Measurements from ENCODE around the gene UBE2C. TPM values are rescaled to one million over a fixed set of nuclear protein-coding genes. Genes with fewer than 3 reads are reported as not detected.

The UBE2C gene
- total RNA-seq, 2 experiments from 2014 or later, result 0.52 to 0.64 TPM

GRCh38 chr20:45853484-45853883, 41.0 kb downstream of the UBE2C start:
- ChIA-PET POLR2A (interaction anchor here (1.6 kb wide), 1 partner anchor 27 kb away, joined by 7 read pairs; the partner anchor contains the start of gene ZSWIM1), CTCF (no interaction called here)
- no peak for ATAC-seq (ENCODE audit: poor library complexity)
- TF ChIP-seq, protein P1, sequence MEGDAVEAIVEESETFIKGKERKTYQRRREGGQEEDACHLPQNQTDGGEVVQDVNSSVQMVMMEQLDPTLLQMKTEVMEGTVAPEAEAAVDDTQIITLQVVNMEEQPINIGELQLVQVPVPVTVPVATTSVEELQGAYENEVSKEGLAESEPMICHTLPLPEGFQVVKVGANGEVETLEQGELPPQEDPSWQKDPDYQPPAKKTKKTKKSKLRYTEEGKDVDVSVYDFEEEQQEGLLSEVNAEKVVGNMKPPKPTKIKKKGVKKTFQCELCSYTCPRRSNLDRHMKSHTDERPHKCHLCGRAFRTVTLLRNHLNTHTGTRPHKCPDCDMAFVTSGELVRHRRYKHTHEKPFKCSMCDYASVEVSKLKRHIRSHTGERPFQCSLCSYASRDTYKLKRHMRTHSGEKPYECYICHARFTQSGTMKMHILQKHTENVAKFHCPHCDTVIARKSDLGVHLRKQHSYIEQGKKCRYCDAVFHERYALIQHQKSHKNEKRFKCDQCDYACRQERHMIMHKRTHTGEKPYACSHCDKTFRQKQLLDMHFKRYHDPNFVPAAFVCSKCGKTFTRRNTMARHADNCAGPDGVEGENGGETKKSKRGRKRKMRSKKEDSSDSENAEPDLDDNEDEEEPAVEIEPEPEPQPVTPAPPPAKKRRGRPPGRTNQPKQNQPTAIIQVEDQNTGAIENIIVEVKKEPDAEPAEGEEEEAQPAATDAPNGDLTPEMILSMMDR (IDR thresholded peaks at IDR 0.05), result no peak
- no peak overlapping the region for H3K27ac Mint-ChIP-seq
- Histone ChIP-seq H3K27me3 (ENCODE audit: control insufficient read depth in 1 of 2, insufficient read depth in 2 of 2, low read length in 2 of 2) (no peaks in the 10 kb centered on the region), H3K9me3 (ENCODE audit: control insufficient read depth in 1 of 2, insufficient read depth in 1 of 2, low read length in 2 of 2) (no peaks in the 10 kb centered on the region), H3K4me1 (ENCODE audit: insufficient read depth, low read length) (peaks cover 39% of the 10 kb centered on the region), H3K4me3 (ENCODE audit: low read length) (no peak overlapping the region), H3K27ac (ENCODE audit: low read depth in 1 of 2, low read length in 2 of 2) (no peak overlapping the region), H3K36me3 (ENCODE audit: insufficient read depth, low read length) (peaks cover 37% of the 10 kb centered on the region)
- H3K36me3 Mint-ChIP-seq (ENCODE audit: low read depth), result peaks cover 76% of the 10 kb centered on the region
- intact Hi-C loops (cut with DNase I, micrococcal nuclease), result no loop called here
- H3K9me3 Mint-ChIP-seq, result no peaks in the 10 kb centered on the region
- peaks cover 44% of the 10 kb centered on the region for H3K4me1 Mint-ChIP-seq (ENCODE audit: low read depth)
- DNase-seq, result no peak
- H3K27me3 Mint-ChIP-seq, result no peaks in the 10 kb centered on the region
- H3K4me3 Mint-ChIP-seq, result peak overlapping the region; percentile 48

GRCh38 chr20:45857114-45857881, 44.9 kb downstream of the UBE2C start, which contains the start of the genes ACOT8 and ZSWIM3:
ACOT8 (minus strand) TSS chr20:45857392; CDS start chr20:45857315, 77 bp downstream.
ZSWIM3 (plus strand) TSS chr20:45857614; CDS start chr20:45857826, 212 bp downstream.
- ATAC-seq (ENCODE audit: poor library complexity) (peak; percentile 98), DNase-seq (peak; percentile 80 to 100 (median 90))
- H3K9me3 ChIP-seq (ENCODE audit: control insufficient read depth in 1 of 2, insufficient read depth in 1 of 2, low read length in 2 of 2), result no peaks in the 10 kb centered on the region
- H3K4me1 ChIP-seq (ENCODE audit: insufficient read depth, low read length), result peaks cover 40% of the 10 kb centered on the region
- Mint-ChIP-seq H3K27me3 (no peaks in the 10 kb centered on the region), H3K9me3 (no peaks in the 10 kb centered on the region), H3K4me3 (peak within 1 kb of the TSS; percentile 96), H3K4me1 (ENCODE audit: low read depth) (peaks cover 52% of the 10 kb centered on the region), H3K36me3 (ENCODE audit: low read depth) (peaks cover 41% of the 10 kb centered on the region), H3K27ac (peak within 1 kb of the TSS; percentile 98)
- CTCF ChIA-PET, result no interaction called here
- no peaks in the 10 kb centered on the region for H3K27me3 ChIP-seq (ENCODE audit: control insufficient read depth in 1 of 2, insufficient read depth in 2 of 2, low read length in 2 of 2)
- intact Hi-C loops (cut with DNase I, micrococcal nuclease), result loop anchor here (1.0 to 5.0 kb wide), 9 partner anchors 24 to 485 kb away; partner anchors contain the start of genes CTSA (in 2 of the 2), NEURL2 (in 2 of the 2), UBE2C (in 2 of the 2) and ZSWIM1 (in 2 of the 2)
- POLR2A ChIA-PET, result interaction anchor here (0.7 to 4.4 kb wide), 12 partner anchors 17 to 130 kb away, joined by 3 to 39 read pairs (median 6); partner anchors contain the start of genes CTSA, NEURL2, PCIF1 and SNX21
- H3K36me3 ChIP-seq (ENCODE audit: insufficient read depth, low read length), result peaks cover 22% of the 10 kb centered on the region
- peak within 1 kb of the TSS; percentile 88 to 94 for H3K27ac ChIP-seq (ENCODE audit: low read depth in 1 of 2, low read length in 2 of 2)
- TF ChIP-seq, protein P1 (IDR thresholded peaks at IDR 0.05), result no peak
- H3K4me3 ChIP-seq (ENCODE audit: low read length), result peak within 1 kb of the TSS; percentile 100

DNA sequence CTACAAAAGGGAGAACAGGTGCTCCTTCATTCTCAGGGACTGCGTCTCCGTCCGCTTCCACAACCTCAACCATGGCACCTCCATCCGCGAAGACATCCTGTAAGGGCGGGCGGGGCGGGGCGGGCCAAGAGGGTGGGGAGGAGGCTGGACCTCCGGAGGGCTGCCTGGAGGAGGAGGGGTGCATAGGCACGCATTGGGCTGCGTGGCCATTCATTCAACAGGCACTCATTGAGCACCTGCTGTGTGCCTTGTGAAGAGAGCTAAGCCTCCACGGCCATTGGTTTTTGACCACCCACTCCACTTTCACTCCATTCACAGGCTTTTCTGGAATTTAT, 45.4 kb downstream of the UBE2C start:
- intact Hi-C loops (cut with DNase I, micrococcal nuclease), result loop anchor here (1.0 to 5.0 kb wide), 10 partner anchors 23 to 486 kb away; partner anchors contain the start of genes CTSA (in 2 of the 2), NEURL2 (in 2 of the 2), UBE2C (in 2 of the 2) and ZSWIM1 (in 2 of the 2)
- ChIA-PET POLR2A (interaction anchor here (0.8 to 4.4 kb wide), 7 partner anchors 23 to 130 kb away, joined by 3 to 39 read pairs (median 8); partner anchors contain the start of genes CTSA, NEURL2, PCIF1 and UBE2C), CTCF (no interaction called here)
- H3K27me3 Mint-ChIP-seq, result no peaks in the 10 kb centered on the region
- H3K4me1 ChIP-seq (ENCODE audit: insufficient read depth, low read length), result peaks cover 40% of the 10 kb centered on the region
- DNase-seq (peak in 4 of 14 experiments; percentile 5 to 48 (median 18)), ATAC-seq (ENCODE audit: poor library complexity) (peak; percentile 8)
- H3K27ac Mint-ChIP-seq, result peak overlapping the region; percentile 98
- peak overlapping the region; percentile 96 for H3K4me3 Mint-ChIP-seq
- TF ChIP-seq, protein P1 (IDR thresholded peaks at IDR 0.05), result no peak
- peaks cover 52% of the 10 kb centered on the region for H3K4me1 Mint-ChIP-seq (ENCODE audit: low read depth)
- no peaks in the 10 kb centered on the region for H3K9me3 ChIP-seq (ENCODE audit: control insufficient read depth in 1 of 2, insufficient read depth in 1 of 2, low read length in 2 of 2)
- peak overlapping the region; percentile 100 for H3K4me3 ChIP-seq (ENCODE audit: low read length)
- H3K36me3 Mint-ChIP-seq (ENCODE audit: low read depth), result peaks cover 37% of the 10 kb centered on the region
- H3K36me3 ChIP-seq (ENCODE audit: insufficient read depth, low read length), result peaks cover 20% of the 10 kb centered on the region
- peak overlapping the region; percentile 88 to 94 for H3K27ac ChIP-seq (ENCODE audit: low read depth in 1 of 2, low read length in 2 of 2)
- no peaks in the 10 kb centered on the region for H3K27me3 ChIP-seq (ENCODE audit: control insufficient read depth in 1 of 2, insufficient read depth in 2 of 2, low read length in 2 of 2)
- no peaks in the 10 kb centered on the region for H3K9me3 Mint-ChIP-seq
